ENCODE results near the gene DYNLRB1.
A peak's percentile ranks its signal among the peaks of the same experiment; 100 is the strongest.

DYNLRB1 gene

DNA sequence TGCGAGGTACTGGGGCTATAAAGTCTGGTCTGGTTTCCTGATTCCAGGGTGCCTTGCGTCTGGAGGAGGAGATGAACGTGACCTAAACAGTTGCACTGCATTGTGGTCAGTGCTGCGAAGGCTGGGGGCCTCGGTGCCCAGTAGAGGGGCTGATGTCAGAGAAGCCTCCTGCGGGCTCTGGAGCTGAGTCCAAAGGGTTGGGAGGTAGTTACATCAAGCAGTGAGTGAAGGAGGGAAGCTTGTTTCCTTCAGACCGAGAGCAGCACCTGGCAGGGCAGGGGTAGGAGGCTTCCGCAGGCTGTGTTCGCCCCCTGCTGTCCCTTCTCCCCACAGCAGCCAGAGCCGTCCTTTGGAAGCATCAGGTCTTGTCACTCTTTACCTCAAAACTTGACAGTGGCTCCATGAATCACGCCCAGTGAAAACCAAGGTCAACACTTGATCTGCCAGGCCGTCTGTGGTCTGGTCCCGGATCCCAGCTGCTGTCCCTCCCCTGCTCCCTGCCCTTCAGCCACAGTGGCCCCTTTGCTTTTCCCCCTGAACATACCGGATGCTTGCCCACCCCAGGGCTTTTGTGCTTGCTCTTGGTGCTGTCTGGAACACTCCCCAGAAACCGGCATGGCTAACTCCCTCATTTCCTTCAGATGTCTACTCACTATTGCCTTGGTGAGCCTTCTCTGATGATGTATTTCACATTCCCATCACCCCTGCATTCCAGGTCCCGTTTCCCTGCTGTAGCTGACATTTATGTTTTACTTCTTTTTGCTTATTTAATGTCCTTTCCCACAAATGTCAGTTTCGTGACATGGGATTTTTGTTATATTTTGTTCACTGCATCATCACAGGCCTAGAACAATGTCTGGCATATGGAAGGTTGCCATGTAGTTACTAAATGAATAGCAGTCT lies 7.0 kb downstream of the DYNLRB1 start:
- peaks cover 15 to 16% of the 10 kb centered on the region in 2 donors for H3K36me3 ChIP-seq (ENCODE audit: control insufficient read depth in 2 of 2, insufficient read depth in 2 of 2, low read length in 2 of 2)
- peak overlapping the region; percentile 36 to 50 for H3K4me3 ChIP-seq (ENCODE audit: low read length in 2 of 2)
- H3K27ac ChIP-seq (ENCODE audit: low read depth in 2 of 2, low read length in 2 of 2), result peak overlapping the region; percentile 71 to 81
- peak overlapping the region in 1 of 2 donors; percentile 49 for H3K9ac ChIP-seq (ENCODE audit: low read depth in 1 of 2, low read length in 2 of 2)
- H3K4me1 ChIP-seq (ENCODE audit: control insufficient read depth in 2 of 2, insufficient read depth in 2 of 2, low read length in 2 of 2), result peaks cover 28 to 41% of the 10 kb centered on the region in 2 donors
- no peaks in the 10 kb centered on the region for H3K27me3 ChIP-seq (ENCODE audit: control insufficient read depth in 2 of 2, insufficient read depth in 2 of 2, low read length in 2 of 2)
- no peaks in the 10 kb centered on the region for H3K9me3 ChIP-seq (ENCODE audit: control insufficient read depth in 2 of 2, low read length in 2 of 2)

DNA sequence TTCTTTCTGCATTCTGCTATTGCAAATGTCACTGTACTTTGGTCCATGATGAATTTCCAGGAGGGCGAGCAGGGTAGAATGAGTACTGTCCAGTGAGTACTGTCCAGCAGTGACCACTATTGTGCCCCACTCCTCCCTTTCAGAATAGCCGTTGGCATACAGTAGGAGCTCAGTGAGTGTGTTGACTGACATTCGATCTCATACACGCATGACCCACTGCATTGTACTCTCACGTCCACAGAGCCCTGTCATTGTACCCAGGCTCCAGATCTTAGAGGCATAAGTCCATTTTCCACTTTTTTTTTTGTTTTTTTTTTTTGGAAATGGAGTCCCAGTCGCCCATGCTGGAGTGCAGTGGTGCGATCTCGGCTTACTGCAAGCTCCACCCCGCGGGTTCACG lies 8.2 kb downstream of the DYNLRB1 start:
- H3K27me3 ChIP-seq (ENCODE audit: control insufficient read depth in 2 of 2, insufficient read depth in 2 of 2, low read length in 2 of 2), result no peaks in the 10 kb centered on the region
- peak overlapping the region in 1 of 2 donors; percentile 1 for H3K27ac ChIP-seq (ENCODE audit: low read depth in 2 of 2, low read length in 2 of 2)
- H3K4me3 ChIP-seq (ENCODE audit: low read length in 2 of 2), result no peak overlapping the region
- peaks cover 19 to 26% of the 10 kb centered on the region in 2 donors for H3K36me3 ChIP-seq (ENCODE audit: control insufficient read depth in 2 of 2, insufficient read depth in 2 of 2, low read length in 2 of 2)
- peaks cover 34 to 41% of the 10 kb centered on the region in 2 donors for H3K4me1 ChIP-seq (ENCODE audit: control insufficient read depth in 2 of 2, insufficient read depth in 2 of 2, low read length in 2 of 2)
- no peaks in the 10 kb centered on the region for H3K9me3 ChIP-seq (ENCODE audit: control insufficient read depth in 2 of 2, low read length in 2 of 2)
- no peak overlapping the region for H3K9ac ChIP-seq (ENCODE audit: low read depth in 1 of 2, low read length in 2 of 2)

DNA sequence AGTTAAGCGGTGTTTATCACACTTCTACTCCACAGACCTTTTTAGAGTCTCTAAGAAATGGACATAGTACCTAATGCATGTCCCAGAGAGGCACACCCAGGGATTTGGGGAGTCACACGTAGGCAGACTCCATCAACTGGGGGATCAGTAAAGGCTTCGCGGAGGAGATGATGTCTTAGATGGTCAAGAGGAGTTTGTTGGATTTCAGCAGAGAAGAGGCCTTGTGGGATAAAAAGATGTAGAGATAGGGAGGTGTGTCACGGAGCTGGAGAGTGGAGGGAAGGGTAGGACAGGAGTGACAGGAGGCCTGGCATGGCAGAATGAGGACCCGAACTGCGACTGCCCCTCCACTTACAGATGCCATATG lies 9.1 kb downstream of the DYNLRB1 start:
- Histone ChIP-seq H3K27me3 (ENCODE audit: control insufficient read depth in 2 of 2, insufficient read depth in 2 of 2, low read length in 2 of 2) (no peaks in the 10 kb centered on the region), H3K36me3 (ENCODE audit: control insufficient read depth in 2 of 2, insufficient read depth in 2 of 2, low read length in 2 of 2) (peaks cover 24 to 33% of the 10 kb centered on the region in 2 donors), H3K9me3 (ENCODE audit: control insufficient read depth in 2 of 2, low read length in 2 of 2) (no peaks in the 10 kb centered on the region), H3K9ac (ENCODE audit: low read depth in 1 of 2, low read length in 2 of 2) (peak overlapping the region; percentile 56 to 62), H3K4me3 (ENCODE audit: low read length in 2 of 2) (peak overlapping the region in 1 of 2 donors; percentile 41), H3K27ac (ENCODE audit: low read depth in 2 of 2, low read length in 2 of 2) (peak overlapping the region; percentile 86 to 88), H3K4me1 (ENCODE audit: control insufficient read depth in 2 of 2, insufficient read depth in 2 of 2, low read length in 2 of 2) (peaks cover 34 to 41% of the 10 kb centered on the region in 2 donors)

DNA sequence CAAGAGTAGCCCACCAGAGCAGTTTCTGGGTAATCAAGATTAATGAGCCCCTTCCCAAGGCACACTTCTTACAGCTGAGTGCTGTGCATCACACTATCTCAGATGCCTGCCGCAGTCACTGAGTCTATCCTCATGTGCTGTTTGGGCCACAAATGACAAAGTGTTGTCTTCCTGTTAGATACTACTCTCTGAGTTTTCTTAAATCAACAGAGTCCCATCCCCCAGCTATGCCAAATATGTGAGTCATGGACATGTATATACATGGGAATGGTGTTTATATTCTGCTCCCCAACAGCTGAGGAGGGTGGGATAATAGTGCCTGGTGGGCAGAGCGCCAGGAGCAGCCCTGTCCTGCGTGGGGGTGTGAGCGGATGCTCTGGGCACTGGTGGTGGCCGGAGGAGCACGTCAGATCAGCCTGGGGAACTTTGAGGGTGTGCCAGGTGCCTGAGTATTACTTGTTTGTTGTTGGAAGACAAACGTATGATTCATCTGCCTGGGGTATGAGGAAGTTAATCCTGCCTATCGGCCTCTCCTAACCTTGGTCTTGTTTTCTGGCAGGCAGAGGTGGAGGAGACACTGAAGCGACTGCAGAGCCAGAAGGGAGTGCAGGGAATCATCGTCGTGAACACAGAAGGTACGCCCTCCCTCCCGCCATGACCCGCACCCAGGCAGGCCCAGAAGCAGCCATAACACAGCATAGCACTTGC lies 9.6 kb downstream of the DYNLRB1 start:
- Histone ChIP-seq H3K36me3 (ENCODE audit: control insufficient read depth in 2 of 2, insufficient read depth in 2 of 2, low read length in 2 of 2) (peaks cover 29 to 39% of the 10 kb centered on the region in 2 donors), H3K4me3 (ENCODE audit: low read length in 2 of 2) (peak overlapping the region in 1 of 2 donors; percentile 65), H3K4me1 (ENCODE audit: control insufficient read depth in 2 of 2, insufficient read depth in 2 of 2, low read length in 2 of 2) (peaks cover 34 to 41% of the 10 kb centered on the region in 2 donors), H3K27ac (ENCODE audit: low read depth in 2 of 2, low read length in 2 of 2) (peak overlapping the region; percentile 86 to 88), H3K9ac (ENCODE audit: low read depth in 1 of 2, low read length in 2 of 2) (peak overlapping the region; percentile 56 to 62), H3K27me3 (ENCODE audit: control insufficient read depth in 2 of 2, insufficient read depth in 2 of 2, low read length in 2 of 2) (no peaks in the 10 kb centered on the region), H3K9me3 (ENCODE audit: control insufficient read depth in 2 of 2, low read length in 2 of 2) (no peaks in the 10 kb centered on the region)

DNA sequence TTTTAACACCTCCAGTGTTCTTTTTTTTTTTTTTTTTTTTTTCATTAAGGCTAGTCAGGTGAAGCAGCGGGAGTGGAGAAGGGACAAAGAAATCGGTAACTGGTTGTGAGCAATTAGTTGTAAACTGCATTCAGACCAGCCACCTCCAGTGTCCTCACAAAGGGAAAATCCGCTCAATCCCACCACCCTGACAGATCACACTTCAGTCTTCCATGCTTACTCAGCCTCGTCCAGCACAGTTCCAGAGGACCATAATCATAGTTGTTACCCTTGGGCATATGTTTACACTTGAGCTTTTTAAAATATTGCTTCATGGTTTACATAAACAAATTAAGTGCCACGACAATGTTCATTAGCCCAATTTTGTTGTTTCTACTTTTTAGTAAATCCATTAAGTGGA lies 10.2 kb downstream of the DYNLRB1 start:
- no peaks in the 10 kb centered on the region for H3K27me3 ChIP-seq (ENCODE audit: control insufficient read depth in 2 of 2, insufficient read depth in 2 of 2, low read length in 2 of 2)
- H3K9me3 ChIP-seq (ENCODE audit: control insufficient read depth in 2 of 2, low read length in 2 of 2), result no peaks in the 10 kb centered on the region
- H3K4me3 ChIP-seq (ENCODE audit: low read length in 2 of 2), result peak overlapping the region; percentile 38 to 65
- H3K36me3 ChIP-seq (ENCODE audit: control insufficient read depth in 2 of 2, insufficient read depth in 2 of 2, low read length in 2 of 2), result peaks cover 31 to 45% of the 10 kb centered on the region in 2 donors
- H3K4me1 ChIP-seq (ENCODE audit: control insufficient read depth in 2 of 2, insufficient read depth in 2 of 2, low read length in 2 of 2), result peaks cover 34 to 41% of the 10 kb centered on the region in 2 donors
- peak overlapping the region; percentile 86 to 88 for H3K27ac ChIP-seq (ENCODE audit: low read depth in 2 of 2, low read length in 2 of 2)
- H3K9ac ChIP-seq (ENCODE audit: low read depth in 1 of 2, low read length in 2 of 2), result peak overlapping the region; percentile 38 to 62

DNA sequence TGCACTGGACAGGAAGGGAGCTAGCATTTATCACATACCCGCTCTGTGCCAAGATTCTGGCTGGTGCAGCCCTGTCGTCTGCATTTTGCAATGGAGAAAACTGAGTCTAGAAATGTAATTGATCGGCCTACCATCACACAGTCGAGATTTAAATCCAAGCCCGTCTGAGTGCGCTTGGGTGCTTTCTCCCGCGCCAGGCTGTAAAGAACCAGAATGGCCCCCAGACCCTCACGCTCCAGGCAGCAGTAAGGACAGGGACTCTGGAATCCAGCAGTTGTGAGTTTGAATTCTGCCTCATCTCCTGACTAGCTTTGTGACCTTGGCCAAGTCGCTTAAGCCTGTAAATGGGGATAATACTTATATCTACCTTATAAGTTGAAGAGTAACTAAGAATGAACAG lies 10.8 kb downstream of the DYNLRB1 start:
- Histone ChIP-seq H3K27me3 (ENCODE audit: control insufficient read depth in 2 of 2, insufficient read depth in 2 of 2, low read length in 2 of 2) (no peaks in the 10 kb centered on the region), H3K9me3 (ENCODE audit: control insufficient read depth in 2 of 2, low read length in 2 of 2) (no peaks in the 10 kb centered on the region), H3K4me3 (ENCODE audit: low read length in 2 of 2) (peak overlapping the region in 1 of 2 donors; percentile 65), H3K36me3 (ENCODE audit: control insufficient read depth in 2 of 2, insufficient read depth in 2 of 2, low read length in 2 of 2) (peaks cover 36 to 48% of the 10 kb centered on the region in 2 donors), H3K9ac (ENCODE audit: low read depth in 1 of 2, low read length in 2 of 2) (peak overlapping the region in 1 of 2 donors; percentile 38), H3K4me1 (ENCODE audit: control insufficient read depth in 2 of 2, insufficient read depth in 2 of 2, low read length in 2 of 2) (peaks cover 34 to 39% of the 10 kb centered on the region in 2 donors), H3K27ac (ENCODE audit: low read depth in 2 of 2, low read length in 2 of 2) (peak overlapping the region; percentile 86 to 88)

DNA sequence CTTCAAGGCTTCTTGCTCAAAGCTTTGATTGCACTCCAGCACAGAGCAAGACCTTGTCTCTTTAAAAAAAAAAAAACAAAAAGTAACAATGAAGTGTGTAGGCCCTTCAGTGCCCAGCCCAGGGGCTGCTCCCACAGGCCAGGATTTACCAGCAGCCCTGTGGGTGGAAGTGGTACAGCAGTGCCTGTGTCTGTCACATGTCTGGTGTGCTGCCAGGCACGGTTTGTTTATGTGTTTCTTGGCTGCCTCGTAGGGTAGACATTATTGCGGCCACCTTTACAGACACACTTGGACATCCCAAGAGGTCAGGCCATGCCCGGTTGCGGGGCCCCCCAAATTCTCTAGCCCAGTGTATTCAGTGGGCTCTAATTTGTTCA lies 12.7 kb downstream of the DYNLRB1 start:
- H3K27me3 ChIP-seq (ENCODE audit: control insufficient read depth in 2 of 2, insufficient read depth in 2 of 2, low read length in 2 of 2), result no peaks in the 10 kb centered on the region
- H3K27ac ChIP-seq (ENCODE audit: low read depth in 2 of 2, low read length in 2 of 2), result no peak overlapping the region
- H3K9me3 ChIP-seq (ENCODE audit: control insufficient read depth in 2 of 2, low read length in 2 of 2), result no peaks in the 10 kb centered on the region
- no peak overlapping the region for H3K9ac ChIP-seq (ENCODE audit: low read depth in 1 of 2, low read length in 2 of 2)
- H3K4me1 ChIP-seq (ENCODE audit: control insufficient read depth in 2 of 2, insufficient read depth in 2 of 2, low read length in 2 of 2), result peaks cover 23% of the 10 kb centered on the region in 2 donors
- no peak overlapping the region for H3K4me3 ChIP-seq (ENCODE audit: low read length in 2 of 2)
- peaks cover 49 to 62% of the 10 kb centered on the region in 2 donors for H3K36me3 ChIP-seq (ENCODE audit: control insufficient read depth in 2 of 2, insufficient read depth in 2 of 2, low read length in 2 of 2)

DNA sequence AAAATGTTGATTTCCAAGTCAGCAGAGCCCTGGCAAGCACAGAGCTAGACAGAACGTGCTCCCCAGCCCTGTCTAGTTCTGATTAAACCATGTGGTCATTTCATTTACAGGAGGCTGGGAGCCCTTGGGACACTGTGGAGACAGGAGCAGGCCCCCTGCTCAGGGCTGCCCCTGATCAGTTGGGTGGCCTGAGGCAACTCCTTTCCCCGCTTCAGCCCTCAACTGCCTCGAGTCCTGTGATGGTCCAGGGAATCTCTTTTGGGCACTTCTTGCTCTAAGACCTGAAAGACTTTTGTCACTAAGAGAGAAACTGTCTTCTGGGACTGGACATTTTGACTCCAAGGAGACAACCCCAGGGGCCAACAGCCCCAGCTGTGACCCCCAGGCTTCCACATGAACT lies 13.5 kb downstream of the DYNLRB1 start:
- no peaks in the 10 kb centered on the region for H3K27me3 ChIP-seq (ENCODE audit: control insufficient read depth in 2 of 2, insufficient read depth in 2 of 2, low read length in 2 of 2)
- H3K36me3 ChIP-seq (ENCODE audit: control insufficient read depth in 2 of 2, insufficient read depth in 2 of 2, low read length in 2 of 2), result peaks cover 56 to 69% of the 10 kb centered on the region in 2 donors
- no peaks in the 10 kb centered on the region for H3K9me3 ChIP-seq (ENCODE audit: control insufficient read depth in 2 of 2, low read length in 2 of 2)
- peaks cover 17 to 23% of the 10 kb centered on the region in 2 donors for H3K4me1 ChIP-seq (ENCODE audit: control insufficient read depth in 2 of 2, insufficient read depth in 2 of 2, low read length in 2 of 2)
- H3K4me3 ChIP-seq (ENCODE audit: low read length in 2 of 2), result no peak overlapping the region
- H3K9ac ChIP-seq (ENCODE audit: low read depth in 1 of 2, low read length in 2 of 2), result no peak overlapping the region
- H3K27ac ChIP-seq (ENCODE audit: low read depth in 2 of 2, low read length in 2 of 2), result no peak overlapping the region

DNA sequence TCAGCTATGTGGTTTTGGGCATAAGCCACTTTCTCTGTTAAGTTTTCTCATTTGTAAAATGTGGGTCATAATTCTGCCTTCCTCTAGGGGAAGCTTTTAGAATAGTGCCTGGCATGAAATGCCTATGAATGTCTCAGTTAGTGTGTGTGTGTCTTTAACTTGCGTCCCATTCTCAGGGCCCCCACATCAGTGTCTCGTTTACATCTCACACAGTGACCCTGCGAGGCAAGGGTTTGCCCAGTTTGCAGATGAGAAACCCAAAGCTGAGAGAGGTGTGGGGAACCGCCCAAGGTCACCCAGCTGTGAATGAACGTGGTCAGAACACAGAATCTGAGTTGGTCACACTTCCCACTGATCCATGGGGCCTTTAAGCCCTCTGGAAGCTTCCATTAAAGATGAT lies 14.1 kb downstream of the DYNLRB1 start:
- H3K36me3 ChIP-seq (ENCODE audit: control insufficient read depth in 2 of 2, insufficient read depth in 2 of 2, low read length in 2 of 2), result peaks cover 62 to 75% of the 10 kb centered on the region in 2 donors
- peaks cover 14 to 18% of the 10 kb centered on the region in 2 donors for H3K4me1 ChIP-seq (ENCODE audit: control insufficient read depth in 2 of 2, insufficient read depth in 2 of 2, low read length in 2 of 2)
- H3K4me3 ChIP-seq (ENCODE audit: low read length in 2 of 2), result no peak overlapping the region

More for the DNA sequence above, 14.1 kb downstream of the DYNLRB1 start:
- no peaks in the 10 kb centered on the region for H3K27me3 ChIP-seq (ENCODE audit: control insufficient read depth in 2 of 2, insufficient read depth in 2 of 2, low read length in 2 of 2)
- no peaks in the 10 kb centered on the region for H3K9me3 ChIP-seq (ENCODE audit: control insufficient read depth in 2 of 2, low read length in 2 of 2)
- H3K27ac ChIP-seq (ENCODE audit: low read depth in 2 of 2, low read length in 2 of 2), result no peak overlapping the region
- no peak overlapping the region for H3K9ac ChIP-seq (ENCODE audit: low read depth in 1 of 2, low read length in 2 of 2)

Data from mucosa of rectum (tissue), 2 donors.